GM21717 (cell line): ENCODE measurements around the gene JMJD4.

ENCODE experiments used
- ATAC-seq: cut with Tn5 transposase; IDR thresholded peaks from one replicate; pipeline ENCODE4 v1.9.1; 2021; ENCODE audit warnings: mild to moderate bottlenecking, moderate library complexity; ENCODE audit not compliant: unreplicated experiment

Gene JMJD4

DNA sequence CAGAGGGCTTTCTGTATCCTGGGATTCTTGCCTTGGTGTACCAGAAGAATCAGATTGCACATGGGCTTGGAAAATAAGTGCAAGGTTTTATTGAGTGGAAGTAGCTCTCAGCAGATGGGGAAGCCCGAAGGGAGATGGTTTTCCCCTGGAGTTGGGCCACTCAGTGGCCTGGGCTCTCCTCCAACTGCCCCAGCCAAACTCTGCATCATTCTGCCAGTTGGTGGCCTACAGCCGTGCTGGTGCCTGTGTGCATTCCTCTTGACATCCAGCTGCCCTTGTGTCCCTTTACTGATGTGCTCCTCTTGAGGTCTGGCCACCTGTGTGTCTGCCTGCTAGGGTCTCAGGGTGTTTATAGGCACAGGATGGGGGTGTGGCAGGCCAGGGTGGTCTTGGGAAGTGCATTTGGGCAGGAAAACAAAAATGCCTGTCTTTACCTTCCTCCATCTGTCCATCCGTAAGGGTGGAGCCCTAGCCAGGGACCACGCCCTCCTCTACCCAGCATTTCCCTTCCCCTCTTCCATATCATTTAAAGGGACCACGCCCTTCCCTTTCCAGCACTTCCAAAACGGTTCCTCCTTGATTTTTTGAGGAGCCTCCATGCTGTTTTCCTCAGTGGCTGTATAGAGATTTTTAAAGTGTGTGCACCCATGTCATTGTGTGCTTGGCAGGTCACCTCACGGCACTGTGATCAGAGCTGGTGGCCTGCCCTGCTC lies 19.1 kb upstream of the JMJD4 start:
- ATAC-seq = no peak

DNA sequence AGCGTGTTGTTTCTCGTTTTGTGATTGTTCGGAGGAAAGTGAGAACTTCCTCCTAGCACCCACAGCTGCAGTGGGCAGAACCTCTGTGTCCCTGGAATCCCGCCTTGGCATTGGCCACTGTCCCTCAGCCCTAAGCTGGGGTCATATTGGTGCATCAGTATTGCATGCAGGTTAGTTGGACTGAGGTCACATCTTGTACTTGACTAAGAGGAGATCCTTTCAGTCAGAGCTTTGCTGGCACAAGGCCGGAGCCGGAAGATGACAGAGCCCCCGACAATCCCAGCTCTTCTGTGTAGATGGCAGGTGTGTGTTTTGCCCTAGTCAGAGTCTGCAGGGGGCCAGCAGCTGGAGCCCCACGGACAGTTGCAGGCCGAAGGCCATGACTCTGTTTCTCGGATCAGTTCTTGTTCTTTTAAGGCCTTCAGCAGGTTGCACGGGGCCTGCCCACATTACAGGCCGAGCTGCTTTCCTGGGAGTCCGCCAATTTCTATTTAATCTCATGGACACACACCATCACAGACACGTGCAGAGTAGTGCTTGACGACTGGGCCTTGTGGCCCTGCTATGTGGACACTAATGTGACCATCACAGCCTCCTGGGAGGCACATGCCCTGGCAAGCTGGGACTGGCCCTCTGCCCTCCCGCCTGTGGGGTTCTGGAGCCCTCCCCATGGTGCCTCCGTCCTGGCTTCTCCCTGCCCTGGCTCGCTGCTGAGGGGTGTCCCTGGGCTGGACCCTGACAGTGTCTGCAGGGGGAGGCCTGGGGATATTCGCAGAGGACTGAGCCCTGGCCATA lies 15.0 kb upstream of the JMJD4 start:
- no peak for ATAC-seq

DNA sequence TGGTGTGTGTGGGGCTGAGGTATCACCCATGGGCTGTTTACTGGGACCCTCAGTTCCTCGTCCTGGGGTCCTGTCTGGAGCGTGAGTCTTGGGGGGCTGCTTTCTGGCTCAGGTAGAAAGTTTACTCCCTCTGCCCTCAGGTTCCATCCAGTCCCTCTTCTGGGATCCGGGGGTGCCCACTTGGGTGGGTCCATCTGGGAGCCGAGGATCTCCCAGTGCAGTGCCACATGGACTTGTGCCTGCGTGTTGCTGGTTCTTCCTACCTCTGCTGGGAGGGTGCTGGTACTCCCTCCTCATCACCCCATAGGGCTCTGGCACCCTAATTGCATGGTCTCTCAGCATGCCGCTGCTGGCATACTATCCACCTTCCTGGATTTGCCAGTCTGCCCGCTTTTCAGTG lies 14.1 kb upstream of the JMJD4 start:
- ATAC-seq = no peak

DNA sequence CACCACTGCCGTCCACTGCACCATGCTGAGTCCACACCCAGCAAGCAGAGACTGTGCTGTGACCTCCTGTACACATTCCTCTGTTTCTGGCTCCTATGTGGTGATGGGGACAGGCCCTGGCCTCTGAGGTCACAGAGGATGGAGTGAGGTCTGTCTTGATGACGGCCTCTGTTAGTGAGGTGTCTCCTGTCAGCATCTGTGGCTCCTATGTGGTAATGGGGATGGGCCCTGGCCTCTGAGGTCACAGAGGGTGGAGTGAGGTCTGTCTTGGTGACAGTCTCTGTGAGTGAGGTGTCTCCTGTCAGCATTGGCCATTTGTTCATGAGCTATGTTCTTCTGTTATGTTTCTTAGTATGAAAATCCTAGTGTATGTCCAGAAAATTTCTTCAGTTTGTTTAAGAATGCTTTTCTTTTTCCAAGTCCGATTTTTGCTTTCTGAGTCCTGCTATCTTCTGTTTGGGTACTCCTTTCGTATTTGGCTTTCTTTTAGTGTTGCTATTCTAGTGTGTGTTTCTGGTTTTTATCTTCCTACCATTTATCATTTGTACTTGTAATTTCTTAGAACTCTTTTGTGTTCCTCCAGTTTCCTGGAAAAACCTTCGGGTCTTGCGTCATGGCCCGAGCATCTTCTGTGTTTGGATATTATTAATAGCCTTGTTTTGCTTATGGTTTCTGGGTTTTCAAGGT lies 13.5 kb upstream of the JMJD4 start:
- ATAC-seq = no peak

- ATAC-seq = no peak
Measured at GRCh38 chr1:227747948-227748495, 12.9 kb upstream of the JMJD4 start.

- ATAC-seq = no peak
Measured at GRCh38 chr1:227747382-227747781, 12.3 kb upstream of the JMJD4 start.

GRCh38 chr1:227746676-227747075 lies 11.6 kb upstream of the JMJD4 start:
- ATAC-seq = no peak

DNA sequence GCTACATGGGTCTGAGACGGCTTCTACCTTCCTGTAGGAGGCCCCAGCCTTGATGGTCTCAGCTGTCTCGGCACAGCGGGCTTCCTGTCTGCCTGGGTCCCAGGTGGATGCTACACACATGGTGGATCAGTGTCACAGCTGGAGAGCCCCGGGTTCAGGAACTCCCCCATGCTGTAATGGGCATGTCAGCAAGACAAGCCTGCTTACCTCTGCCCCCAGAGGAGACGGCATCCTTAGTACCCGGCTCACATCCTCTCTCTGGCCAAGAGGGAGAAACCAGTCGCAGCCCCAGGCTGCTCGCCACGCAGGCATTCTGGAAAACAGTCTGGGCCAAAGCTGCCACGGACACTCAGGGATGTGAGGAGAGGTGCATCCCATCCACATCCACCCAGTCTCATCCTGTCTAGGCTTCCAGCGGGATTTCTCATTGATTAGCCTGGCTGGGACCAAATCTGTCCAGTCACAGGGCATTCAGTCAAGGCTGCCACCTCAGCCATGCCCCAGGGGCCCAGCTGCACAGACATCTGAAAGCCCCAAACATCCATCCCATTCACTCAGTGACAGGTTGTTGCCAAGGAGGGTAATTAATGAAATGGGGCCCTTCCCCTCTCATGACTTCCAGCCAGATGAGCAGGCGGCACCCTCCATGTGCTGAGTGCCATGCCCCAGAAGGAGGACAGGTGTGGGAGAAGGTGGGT lies 10.6 kb upstream of the JMJD4 start:
- ATAC-seq = no peak

- no peak for ATAC-seq
Measured at GRCh38 chr1:227744668-227745067, 9.6 kb upstream of the JMJD4 start.

DNA sequence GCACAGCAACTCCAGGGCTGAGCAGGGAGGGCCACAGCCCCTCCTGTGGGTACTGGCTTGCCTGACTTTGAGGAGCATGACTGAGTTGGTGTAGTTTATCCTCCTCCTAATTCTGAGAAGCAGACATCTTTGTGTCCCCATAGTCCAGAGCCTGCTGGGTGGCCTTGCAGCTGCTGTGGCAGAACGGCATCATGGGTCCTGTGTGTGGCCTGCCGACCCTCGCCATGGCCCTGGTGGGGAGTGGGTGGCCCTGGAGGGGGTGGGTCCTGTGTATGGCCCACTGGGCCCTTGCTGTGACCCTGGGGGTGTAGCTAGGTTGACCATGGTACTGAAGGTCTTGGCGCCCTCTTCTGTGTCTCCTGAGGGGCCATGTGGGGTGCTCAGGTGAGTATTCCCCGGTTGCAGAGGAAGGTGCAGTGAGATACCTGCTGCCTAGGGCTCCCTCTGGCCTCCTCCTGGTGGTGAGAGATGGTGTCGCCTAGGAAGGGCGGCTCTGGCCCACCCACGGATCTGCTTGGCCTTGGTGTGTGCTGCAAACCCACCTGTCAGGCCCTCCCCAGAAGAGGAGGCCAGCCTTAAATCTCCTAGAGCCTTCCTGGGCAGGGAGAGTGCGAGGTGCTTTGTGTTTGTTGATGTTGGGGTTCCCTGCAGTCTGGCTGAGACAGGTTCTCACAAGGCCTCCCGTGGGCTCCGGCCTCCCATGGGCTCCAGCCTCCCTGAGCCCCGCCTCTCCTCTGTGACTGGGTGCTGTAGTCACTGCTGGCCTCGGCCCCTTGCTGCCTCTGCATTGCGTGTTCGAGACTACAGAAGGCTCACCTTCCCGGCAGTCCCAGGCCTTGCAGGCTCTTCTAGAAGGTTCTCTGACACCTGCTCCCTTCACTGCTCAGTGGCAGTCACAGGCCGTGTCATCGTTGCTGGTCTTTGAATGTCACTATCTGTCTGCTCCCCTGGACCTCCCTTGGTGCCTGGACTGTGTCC lies 7.9 kb upstream of the JMJD4 start:
- ATAC-seq = no peak

GRCh38 chr1:227741166-227741870 lies 6.2 kb upstream of the JMJD4 start:
- ATAC-seq = no peak

DNA sequence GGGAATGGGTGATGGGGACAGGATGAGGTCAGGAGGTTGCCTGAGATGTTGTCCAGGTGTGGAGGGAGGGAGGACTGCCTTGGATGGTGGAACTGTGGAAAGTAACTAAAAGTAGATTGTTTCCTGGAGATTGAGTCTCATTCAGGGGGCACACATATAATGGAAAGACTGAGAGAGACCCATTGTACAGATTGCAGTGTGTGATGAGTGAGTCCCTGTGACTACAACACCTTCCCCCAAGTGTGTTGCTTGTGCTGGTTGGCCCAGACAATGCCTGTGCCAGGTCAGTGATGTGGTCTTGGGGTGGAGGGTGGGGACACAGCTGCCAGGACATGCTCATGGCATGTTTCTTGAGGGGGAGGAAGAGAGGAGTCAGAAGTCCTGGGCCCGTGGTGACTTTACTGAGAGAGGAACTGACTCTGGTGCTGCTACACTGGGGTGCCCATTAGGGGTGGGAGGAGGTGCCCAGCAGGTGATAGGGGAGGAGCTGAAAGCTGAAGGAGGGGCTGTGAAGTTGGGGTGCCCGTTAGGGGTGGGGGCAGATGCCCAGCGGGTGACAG lies 5.4 kb upstream of the JMJD4 start:
- no peak for ATAC-seq

- no peak for ATAC-seq
Measured at GRCh38 chr1:227739636-227740035, 4.5 kb upstream of the JMJD4 start.

GRCh38 chr1:227738820-227739219 lies 3.7 kb upstream of the JMJD4 start:
- no peak for ATAC-seq

GRCh38 chr1:227736814-227737432 lies 1.8 kb upstream of the JMJD4 start:
- ATAC-seq = no peak

GRCh38 chr1:227735539-227736285 lies 610 bp upstream of the JMJD4 start:
- no peak for ATAC-seq

DNA sequence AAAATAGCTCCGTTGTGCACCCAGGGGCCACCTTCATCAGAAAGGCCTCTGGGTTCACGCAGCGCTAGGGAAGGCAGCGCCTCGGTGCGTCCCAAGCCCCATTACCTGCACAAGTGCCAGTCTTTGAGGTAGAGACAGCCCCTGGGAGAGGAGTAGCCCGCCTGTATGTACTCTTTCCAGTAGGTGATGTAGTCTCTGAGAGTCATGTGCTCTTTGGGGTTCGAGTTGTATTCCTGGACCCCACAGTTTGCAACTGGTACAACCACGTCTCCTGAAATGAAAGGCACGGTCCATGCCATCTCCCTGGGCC lies 601 bp downstream of the JMJD4 start:
- peak; percentile 3 for ATAC-seq
